Mononuclear cell (primary cell): ENCODE measurements around the gene NOM1. TPM values are rescaled to one million over a fixed set of nuclear protein-coding genes. Genes with fewer than 3 reads are reported as not detected.

Experiments used
- H3K27me3 ChIP-seq: 2 replicates; pipeline ENCODE4 v1.6.0; 2011; ENCODE audit warnings: low read length, control low read depth; ENCODE audit not compliant: insufficient read depth
- H3K4me1 ChIP-seq: 2 replicates; pipeline ENCODE4 v1.5.1; 2011; ENCODE audit warnings: mild to moderate bottlenecking, low read length, control low read depth; ENCODE audit not compliant: insufficient read depth
- H3K4me3 ChIP-seq: 2 replicates; pipeline ENCODE4 v1.5.1; 2011; ENCODE audit warnings: mild to moderate bottlenecking, low read length, moderate library complexity
- H3K9me3 ChIP-seq: 2 replicates; pipeline ENCODE4 v1.5.1; 2011; ENCODE audit warnings: low read depth, mild to moderate bottlenecking, control low read depth, low read length
- total RNA-seq: library from RNA; depleted of rRNA; stranded (reverse); fragments of >200 nt; gene quantifications from one replicate; pipeline ENCODE4 v1.2.3, GENCODE V29; 2012

The NOM1 gene
- total RNA-seq, 1 donor, result 17.3 TPM

GRCh38 chr7:157021071-157021870 is 71.8 kb downstream of the NOM1 start:
- no peak overlapping the region for H3K4me3 ChIP-seq
- H3K4me1 ChIP-seq, result peaks cover 6% of the 10 kb centered on the region
- H3K27me3 ChIP-seq, result peaks cover 96% of the 10 kb centered on the region
- H3K9me3 ChIP-seq, result no peaks in the 10 kb centered on the region

DNA sequence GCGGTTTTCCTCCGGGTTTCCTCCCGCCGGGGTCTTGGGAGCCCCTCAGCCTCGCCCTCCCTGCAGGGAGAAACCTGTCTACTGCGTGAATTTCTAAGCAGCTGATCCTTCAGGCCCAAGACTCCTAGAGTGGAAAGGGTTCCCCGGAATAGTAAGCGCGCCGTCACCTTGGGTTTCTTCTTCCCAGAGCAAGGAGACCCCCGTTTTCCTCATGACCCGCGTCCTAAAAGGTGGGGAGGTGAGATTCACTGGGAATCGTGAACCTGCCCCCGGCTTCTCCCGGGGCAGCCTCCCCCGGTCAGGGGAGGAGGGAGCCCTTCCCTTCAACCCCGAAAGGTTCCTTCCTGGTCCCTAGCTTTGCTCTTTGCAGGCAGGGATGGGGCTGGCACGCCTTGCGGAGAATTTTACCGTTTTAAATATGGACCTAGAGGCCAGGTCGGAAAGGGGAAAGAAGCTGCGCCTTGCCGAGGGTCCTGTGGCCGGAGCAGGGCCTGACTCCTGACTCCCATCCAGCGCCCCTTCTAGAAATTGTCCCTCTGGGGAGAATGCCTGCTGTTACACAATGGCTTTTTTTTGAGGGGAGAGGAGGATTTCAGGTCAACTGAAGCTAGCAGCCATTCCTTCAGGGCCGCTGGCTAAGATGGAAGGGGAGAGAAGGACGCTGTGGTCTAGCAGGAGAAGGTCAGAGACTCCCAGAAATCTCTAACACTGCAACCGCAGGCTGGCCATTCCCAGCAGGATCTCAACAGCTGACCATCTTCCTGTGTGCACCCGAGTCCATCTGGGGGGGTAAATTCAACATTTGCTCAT is 72.6 kb downstream of the NOM1 start:
- H3K27me3 ChIP-seq, result peaks cover 96% of the 10 kb centered on the region
- no peaks in the 10 kb centered on the region for H3K9me3 ChIP-seq
- H3K4me3 ChIP-seq, result no peak overlapping the region
- H3K4me1 ChIP-seq, result peaks cover 6% of the 10 kb centered on the region

Other genes with a start within 250 kb of the NOM1 start
- gene LMBR1, start 56.5 kb upstream of the NOM1 start, total RNA-seq, result 53.0 TPM
- gene MNX1, start 61.0 kb downstream of the NOM1 start, total RNA-seq, result not detected
- gene UBE3C, start 189.2 kb downstream of the NOM1 start, total RNA-seq, result 44.0 TPM